Neural progenitor cell (in vitro differentiated cells): ENCODE measurements around the gene ZCRB1. TPM values are rescaled to one million over a fixed set of nuclear protein-coding genes. Genes with fewer than 3 reads are reported as not detected.

Experiments used
- DNase-seq: peaks from one replicate; pipeline ENCODE4 v3.0.0-alpha.2; 2016; ENCODE audit warnings: low spot score
- H2AFZ ChIP-seq: fragments of 200-600 bp; sonication (generic); replicated peaks from 2 replicates; pipeline ENCODE4 v1.6.1; 2016; ENCODE audit warnings: antibody characterized with exemption
- H3F3A ChIP-seq: fragments of 200-600 bp; sonication (generic); 2 replicates; pipeline ENCODE4 v1.6.1; 2016; ENCODE audit warnings: antibody characterized with exemption, low read depth
- H3K27ac ChIP-seq: fragments of 200-600 bp; sonication (generic); 2 replicates; pipeline ENCODE4 v1.5.1; 2016; ENCODE audit warnings: mild to moderate bottlenecking
- H3K27me3 ChIP-seq: fragments of 200-600 bp; sonication (generic); 2 replicates; pipeline ENCODE4 v1.6.1; 2016; ENCODE audit warnings: mild to moderate bottlenecking, moderate library complexity
- H3K36me3 ChIP-seq: fragments of 200-600 bp; sonication (generic); 2 replicates; pipeline ENCODE4 v1.5.1; 2016
- H3K4me1 ChIP-seq: fragments of 200-600 bp; sonication (generic); 2 replicates; pipeline ENCODE4 v1.6.1; 2016; ENCODE audit warnings: mixed run types
- H3K4me2 ChIP-seq: fragments of 200-600 bp; sonication (generic); 2 replicates; pipeline ENCODE4 v1.6.1; 2016
- H3K4me3 ChIP-seq: fragments of 200-600 bp; sonication (generic); 2 replicates; pipeline ENCODE4 v1.5.1; 2016
- H3K79me2 ChIP-seq: fragments of 200-600 bp; sonication (generic); 2 replicates; pipeline ENCODE4 v1.6.1; 2016; ENCODE audit warnings: low read depth
- H3K9ac ChIP-seq: fragments of 200-600 bp; sonication (generic); 2 replicates; pipeline ENCODE4 v1.6.1; 2016
- H3K9me3 ChIP-seq: fragments of 200-600 bp; sonication (generic); 2 replicates; pipeline ENCODE4 v1.5.1; 2016; ENCODE audit warnings: low read depth
- H4K20me1 ChIP-seq: fragments of 200-600 bp; sonication (generic); 2 replicates; pipeline ENCODE4 v1.6.1; 2016; ENCODE audit warnings: low read depth
- H3K27ac Mint-ChIP-seq: 3 replicates; pipeline ENCODE4 v1.8.0; 2021; ENCODE audit warnings: mixed read lengths
- H3K27me3 Mint-ChIP-seq: 2 replicates; pipeline ENCODE4 v1.8.0; 2022; ENCODE audit warnings: low read depth, mild to moderate bottlenecking, inconsistent platforms, moderate library complexity, mixed read lengths; ENCODE audit not compliant: insufficient read depth
- H3K36me3 Mint-ChIP-seq: 3 replicates; pipeline ENCODE4 v1.8.0; 2021; ENCODE audit warnings: mixed read lengths
- H3K4me1 Mint-ChIP-seq: 3 replicates; pipeline ENCODE4 v1.8.0; 2021; ENCODE audit warnings: mixed read lengths
- H3K4me3 Mint-ChIP-seq: 3 replicates; pipeline ENCODE4 v1.8.0; 2021; ENCODE audit warnings: mild to moderate bottlenecking, moderate library complexity, mixed read lengths
- H3K9me3 Mint-ChIP-seq: 3 replicates; pipeline ENCODE4 v1.8.0; 2020; ENCODE audit warnings: mixed read lengths
- CTCF ChIP-seq: fragments of 200-600 bp; sonication (generic); IDR thresholded peaks from 2 replicates; pipeline ENCODE4 v1.5.1; 2017; ENCODE audit warnings: antibody characterized with exemption, mild to moderate bottlenecking
- EZH2 ChIP-seq: fragments of 200-600 bp; sonication (generic); IDR thresholded peaks from 2 replicates; pipeline ENCODE4 v1.6.1; 2017; ENCODE audit warnings: antibody characterized with exemption, mild to moderate bottlenecking, moderate library complexity
- EZH2phosphoT487 ChIP-seq: fragments of 200-600 bp; sonication (generic); IDR thresholded peaks from 2 replicates; pipeline ENCODE4 v1.6.1; 2017; ENCODE audit warnings: antibody characterized with exemption
- total RNA-seq: library from RNA; depleted of rRNA; stranded (reverse); fragments of >200 nt; gene quantifications from 2 replicates; pipeline ENCODE4 v1.2.3, GENCODE V29; 2015; ENCODE audit warnings: low replicate concordance

Gene ZCRB1
- total RNA-seq, 1 donor from 2014 or later, result 84.7 TPM

GRCh38 chr12:42370013-42370412, 44.1 kb upstream of the ZCRB1 start:
- H4K20me1 ChIP-seq, result peaks cover 4% of the 10 kb centered on the region
- Mint-ChIP-seq H3K27ac (no peak overlapping the region), H3K36me3 (peaks cover 7% of the 10 kb centered on the region), H3K4me1 (peaks cover 3% of the 10 kb centered on the region), H3K4me3 (no peak overlapping the region), H3K9me3 (no peaks in the 10 kb centered on the region), H3K27me3 (no peaks in the 10 kb centered on the region)
- no peak overlapping the region for H3K4me3 ChIP-seq
- H3K4me2 ChIP-seq, result no peak overlapping the region
- no peak overlapping the region for H2AFZ ChIP-seq
- TF ChIP-seq EZH2phosphoT487 (no peak), EZH2 (no peak), CTCF (no peak)
- peaks cover 15% of the 10 kb centered on the region for H3K79me2 ChIP-seq
- H3F3A ChIP-seq, result no peaks in the 10 kb centered on the region
- H3K27ac ChIP-seq, result no peak overlapping the region
- DNase-seq, result no peak
- no peaks in the 10 kb centered on the region for H3K9me3 ChIP-seq
- H3K4me1 ChIP-seq, result no peaks in the 10 kb centered on the region
- H3K36me3 ChIP-seq, result no peaks in the 10 kb centered on the region
- H3K9ac ChIP-seq, result no peak overlapping the region
- H3K27me3 ChIP-seq, result no peaks in the 10 kb centered on the region

- Histone ChIP-seq H3K27ac (no peak overlapping the region), H3K4me3 (no peak overlapping the region), H3K4me2 (no peak overlapping the region), H2AFZ (no peak overlapping the region), H3F3A (no peaks in the 10 kb centered on the region), H4K20me1 (no peaks in the 10 kb centered on the region), H3K27me3 (no peaks in the 10 kb centered on the region), H3K9me3 (no peaks in the 10 kb centered on the region), H3K79me2 (peaks cover 12% of the 10 kb centered on the region), H3K4me1 (no peaks in the 10 kb centered on the region), H3K9ac (no peak overlapping the region), H3K36me3 (no peaks in the 10 kb centered on the region)
- no peak for DNase-seq
- H3K9me3 Mint-ChIP-seq, result no peaks in the 10 kb centered on the region
- no peaks in the 10 kb centered on the region for H3K4me1 Mint-ChIP-seq
- no peak for TF ChIP-seq CTCF
- TF ChIP-seq EZH2phosphoT487, result no peak
- no peak for TF ChIP-seq EZH2
- no peaks in the 10 kb centered on the region for H3K27me3 Mint-ChIP-seq
- H3K27ac Mint-ChIP-seq, result no peak overlapping the region
- peaks cover 16% of the 10 kb centered on the region for H3K36me3 Mint-ChIP-seq
- H3K4me3 Mint-ChIP-seq, result no peak overlapping the region
These were observed 39.6 kb upstream of the ZCRB1 start for GRCh38 chr12:42365486-42365885.

- H3K79me2 ChIP-seq, result peaks cover 12% of the 10 kb centered on the region
- H2AFZ ChIP-seq, result no peak overlapping the region
- TF ChIP-seq EZH2phosphoT487 (no peak), EZH2 (no peak), CTCF (no peak)
- no peak overlapping the region for H3K4me3 Mint-ChIP-seq
- H3K9me3 Mint-ChIP-seq, result no peaks in the 10 kb centered on the region
- H3K27me3 Mint-ChIP-seq, result no peaks in the 10 kb centered on the region
- no peak overlapping the region for H3K4me2 ChIP-seq
- H3K27me3 ChIP-seq, result no peaks in the 10 kb centered on the region
- DNase-seq, result peak; percentile 5
- no peak overlapping the region for H3K4me3 ChIP-seq
- H3K4me1 Mint-ChIP-seq, result no peaks in the 10 kb centered on the region
- no peaks in the 10 kb centered on the region for H3K9me3 ChIP-seq
- no peaks in the 10 kb centered on the region for H3K4me1 ChIP-seq
- no peak overlapping the region for H3K9ac ChIP-seq
- no peak overlapping the region for H3K27ac ChIP-seq
- no peaks in the 10 kb centered on the region for H3K36me3 ChIP-seq
- H4K20me1 ChIP-seq, result no peaks in the 10 kb centered on the region
- no peaks in the 10 kb centered on the region for H3F3A ChIP-seq
- no peak overlapping the region for H3K27ac Mint-ChIP-seq
- H3K36me3 Mint-ChIP-seq, result peaks cover 17% of the 10 kb centered on the region
These were observed 38.8 kb upstream of the ZCRB1 start for GRCh38 chr12:42364692-42365091.
